GM13977 (cell line): ENCODE results near the gene LRCH4.

Experiments
- DNase-seq: peaks from one replicate; pipeline ENCODE4 v3.0.0; 2012; ENCODE audit warnings: low spot score
- CTCF ChIP-seq: IDR thresholded peaks from 2 replicates; pipeline ENCODE4 v1.5.1; 2012; ENCODE audit warnings: mild to moderate bottlenecking, control low read depth; ENCODE audit not compliant: insufficient read depth; ENCODE audit errors: extremely low read depth, missing control alignments
- in situ Hi-C: fragments of 300-500 bp; cut with MboI; formaldehyde crosslinking; loops from one replicate; pipeline ENCODE4 v1.12.0; 2022; ENCODE audit warnings: low sequenced_read_pairs, low pct_unique_long_range_greater_than_20kb, mixed read lengths, inconsistent platforms; ENCODE audit not compliant: unreplicated experiment

LRCH4 gene

GRCh38 chr7:100585511-100586265 lies at the start of gene LRCH4:
Gene LRCH4 (minus strand): TSS chr7:100586129. CDS start chr7:100586100, 29 bp downstream.
- DNase-seq: peak; percentile 82
- in situ Hi-C loops: no loop called here
- no peak for TF ChIP-seq CTCF

- DNase-seq: peak; percentile 78
- in situ Hi-C loops: no loop called here
- peak; percentile 68 for TF ChIP-seq CTCF
These were observed 47.2 kb upstream of the LRCH4 start for GRCh38 chr7:100632951-100633717.

GRCh38 chr7:100630066-100630465 lies 44.1 kb upstream of the LRCH4 start:
- in situ Hi-C loops: no loop called here
- TF ChIP-seq CTCF: no peak
- no peak for DNase-seq

GRCh38 chr7:100629117-100629716 lies 43.3 kb upstream of the LRCH4 start:
- DNase-seq: peak; percentile 51
- TF ChIP-seq CTCF: peak; percentile 48
- in situ Hi-C loops: no loop called here

- no peak for TF ChIP-seq CTCF
- in situ Hi-C loops: no loop called here
- DNase-seq: no peak
These were observed 41.3 kb upstream of the LRCH4 start for GRCh38 chr7:100627238-100627549.

- TF ChIP-seq CTCF: no peak
- peak; percentile 99 for DNase-seq
- in situ Hi-C loops: no loop called here
These were observed 40.8 kb upstream of the LRCH4 start for GRCh38 chr7:100626530-100627237.
